GM12878 (cell line): ENCODE results near the gene CAMK2B. TPM values are rescaled to one million over a fixed set of nuclear protein-coding genes. Genes with fewer than 3 reads are reported as not detected.

ENCODE experiments used
- ATAC-seq: fragments of 200-7000 bp; cut with Tn5 transposase; 3 replicates; pipeline ENCODE4 v1.9.1; 2020; ENCODE audit warnings: mild to moderate bottlenecking, moderate library complexity
- BruUV-seq: library from RNA; stranded (reverse); fragments of 400-500 nt; replicated peaks from 2 replicates; lab custom pipeline; 2021; lab: Mats Ljungman, UMichigan
- CTCF ChIA-PET: fragments of 300-600 bp; sonication (Branson Sonifier 250); formaldehyde crosslinking; extraction: SDS; loops from one replicate; lab custom pipeline; 2021; ENCODE audit warnings: inconsistent platforms; lab: Yijun Ruan, JAX
- POLR2A ChIA-PET: fragments of 350-600 bp; formaldehyde crosslinking; extraction: SDS; loops from one replicate; lab custom pipeline; 2021; ENCODE audit warnings: inconsistent platforms; lab: Charles Lee
- RAD21 ChIA-PET: fragments of 300-600 bp; sonication (Branson Sonifier 250); formaldehyde crosslinking; loops from one replicate; lab custom pipeline; 2023; ENCODE audit warnings: antibody characterized with exemption; ENCODE audit not compliant: unreplicated experiment; lab: Charles Lee
- SMC1A ChIA-PET: fragments of 300-600 bp; sonication (Branson Sonifier 250); formaldehyde crosslinking; loops from one replicate; lab custom pipeline; 2023; ENCODE audit not compliant: unreplicated experiment, uncharacterized antibody; lab: Charles Lee
- DNase-seq: peaks from one replicate; pipeline ENCODE4 v3.0.0-alpha.2; 2011; ENCODE audit warnings: low read depth, low spot score
- FAIRE-seq: peaks from 3 replicates; lab custom pipeline; 2011; peaks lifted over from hg19 to GRCh38; lab: Jason Lieb, UNC
- H2AFZ ChIP-seq: 2 replicates; pipeline ENCODE4 v1.6.0; 2011; ENCODE audit warnings: low read depth, low read length, control low read depth; ENCODE audit not compliant: control insufficient read depth
- H3K27ac ChIP-seq: 2 replicates; pipeline ENCODE4 v1.5.1; 2011; ENCODE audit warnings: control low read depth; ENCODE audit not compliant: control insufficient read depth, insufficient read depth
- H3K27me3 ChIP-seq, 2 experiments: replicated peaks in 1 of 2; 2 replicates each; pipeline versions ENCODE4 v1.6.0 to v1.6.1; 2011; ENCODE audit warnings: low read length in 1 of 2; ENCODE audit not compliant: control insufficient read depth in 2 of 2, insufficient read depth in 2 of 2
- H3K36me3 ChIP-seq, 2 experiments: 2 replicates each; pipeline ENCODE4 v1.5.1; 2011; ENCODE audit warnings: low read length in 1 of 2; ENCODE audit not compliant: control insufficient read depth in 2 of 2, insufficient read depth in 2 of 2
- H3K4me1 ChIP-seq: 2 replicates; pipeline ENCODE4 v1.6.1; 2011; ENCODE audit warnings: mild to moderate bottlenecking, low read length, moderate library complexity, mixed read lengths; ENCODE audit not compliant: control insufficient read depth, insufficient read depth
- H3K4me2 ChIP-seq: 2 replicates; pipeline ENCODE4 v1.6.0; 2011; ENCODE audit warnings: control low read depth; ENCODE audit not compliant: control insufficient read depth, insufficient read depth
- H3K4me3 ChIP-seq: fragments of 200-600 bp; sonication (generic); 2 replicates; pipeline ENCODE4 v1.5.1; 2016
- H3K79me2 ChIP-seq: 2 replicates; pipeline ENCODE4 v1.6.0; 2011; ENCODE audit warnings: low read length; ENCODE audit not compliant: control insufficient read depth, insufficient read depth
- H3K9ac ChIP-seq: 2 replicates; pipeline ENCODE4 v1.8.0; 2011; ENCODE audit warnings: low read length, control low read depth, mixed read lengths; ENCODE audit not compliant: control insufficient read depth, insufficient read depth
- H3K9me3 ChIP-seq: replicated peaks from 3 replicates; pipeline ENCODE4 v1.5.1; 2011; ENCODE audit warnings: mild to moderate bottlenecking, low read length; ENCODE audit not compliant: control insufficient read depth, insufficient read depth
- H4K20me1 ChIP-seq: 2 replicates; pipeline ENCODE4 v1.6.0; 2011; ENCODE audit not compliant: control insufficient read depth, insufficient read depth
- RAD21 ChIP-seq: IDR thresholded peaks from 2 replicates; pipeline ENCODE4 v1.6.1; 2011; ENCODE audit warnings: mild to moderate bottlenecking, low read depth, low read length, moderate library complexity; ENCODE audit not compliant: insufficient read depth
- SP1 ChIP-seq: IDR thresholded peaks from one replicate; pipeline ENCODE4 v1.6.1; 2011; ENCODE audit warnings: low read depth, low read length
- ZNF24 ChIP-seq: fragments of 450-650 bp; IDR thresholded peaks from 2 replicates; pipeline ENCODE4 v1.6.1; 2017; ENCODE audit warnings: antibody characterized with exemption, mild to moderate bottlenecking
- WGBS: methylation state at CpG from one replicate; pipeline ENCODE4 v1.1.6; 2016; ENCODE audit warnings: low lambda C conversion rate; ENCODE audit not compliant: insufficient replicate concordance, insufficient coverage; ENCODE audit errors: missing lambda C conversion rate; 5-methylcytosine and 5-hydroxymethylcytosine counted together
- in situ Hi-C: fragments of 300-500 bp; cut with MboI; formaldehyde crosslinking; loops from 9 replicates; pipeline ENCODE4 v1.14.3; 2018; ENCODE audit warnings: mixed read lengths
- intact Hi-C: fragments of 100-400 bp; cut with micrococcal nuclease; formaldehyde crosslinking; loops from one replicate; pipeline ENCODE4 v1.14.2; 2022; ENCODE audit not compliant: unreplicated experiment
- polyA plus RNA-seq, 11 experiments: library from polyadenylated mRNA; depleted of rRNA in 4 of 11; unstranded in 6 of 11; stranded (reverse) in 5 of 11; fragments of >200 nt; fragmentation: Nextera tagmentation in 4 of 11; fragmentation: Illumina TruSeq in 1 of 11; extraction: Ambion mirVana in 4 of 11; extraction: Trizol in 1 of 11; gene quantifications; 1 replicate in 1 of 11; 2 replicates in 10 of 11; pipeline versions ENCODE4 v1.2.1 to v1.2.3, GENCODE V29; 2011 to 2016; ENCODE audit warnings: inconsistent platforms in 2 of 11, missing spikeins in 2 of 11, low read depth in 1 of 11
- total RNA-seq, 4 experiments: library from RNA; depleted of rRNA in 3 of 4; stranded (reverse); fragments of >200 nt in 3 of 4; fragmentation: Illumina TruSeq in 1 of 4; extraction: Trizol in 1 of 4; gene quantifications; 2 replicates each; pipeline versions ENCODE4 v1.2.1 to v1.2.3, GENCODE V29; 2013 to 2021
- TF ChIP-seq, protein P1 (sequence below): fragments of 450-650 bp; formaldehyde crosslinking; IDR thresholded peaks from 2 replicates; pipeline ENCODE4 v1.5.0; 2022; ENCODE audit warnings: mild to moderate bottlenecking, missing genetic modification characterization
- TF ChIP-seq, protein P2 (sequence below): fragments of 450-650 bp; IDR thresholded peaks from 2 replicates; pipeline ENCODE4 v1.6.1; 2017; ENCODE audit warnings: mild to moderate bottlenecking
- TF ChIP-seq, protein P3 (sequence below): fragments of 450-650 bp; IDR thresholded peaks from 2 replicates; pipeline ENCODE4 v1.6.1; 2016; ENCODE audit warnings: mild to moderate bottlenecking, moderate library complexity, borderline replicate concordance
- TF ChIP-seq, protein P4 (sequence below): fragments of 450-650 bp; IDR thresholded peaks from 2 replicates; pipeline ENCODE4 v1.6.1; 2017; ENCODE audit warnings: mild to moderate bottlenecking, moderate library complexity

Gene CAMK2B
- total and polyA plus RNA-seq, 10 of the 15 experiments (the other 5 are each of a cell fraction or from before 2014, with no cell fraction given) = 0.06 to 0.23 (median 0.11) TPM; not detected in 5

DNA sequence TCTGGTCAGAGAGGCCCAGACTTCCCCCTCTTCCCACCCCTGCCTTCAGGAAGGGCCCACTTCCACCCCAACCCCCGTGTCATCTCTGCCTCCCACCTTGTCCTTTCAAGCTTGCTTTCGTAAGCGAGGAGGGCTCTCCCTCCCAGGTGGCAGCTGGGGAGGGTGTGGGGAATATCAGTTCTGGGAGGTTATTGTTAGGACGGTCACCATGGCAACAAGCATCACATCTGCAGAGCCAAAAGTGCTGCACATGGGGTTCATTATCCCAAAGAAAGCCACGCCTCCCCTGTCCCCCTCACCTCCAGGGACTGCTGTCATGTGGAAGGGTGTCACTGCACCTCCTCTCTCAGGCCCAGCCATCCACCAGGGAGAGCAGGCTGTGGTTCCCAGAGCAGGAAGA, 2.6 kb upstream of the CAMK2B start:
- no peak overlapping the region for H3K4me3 ChIP-seq
- no peak overlapping the region for H3K27ac ChIP-seq
- ChIA-PET POLR2A (no interaction called here), RAD21 (no interaction called here), CTCF (no interaction called here), SMC1A (interaction anchor here (0.6 to 1.4 kb wide), 2 partner anchors 31 to 90 kb away, joined by 3 read pairs; no protein-coding TSS in a partner anchor)
- intact Hi-C loops (no loop called here), in situ Hi-C loops (no loop called here)
- H3K4me1 ChIP-seq = no peaks in the 10 kb centered on the region
- H2AFZ ChIP-seq = no peak overlapping the region
- H3K27me3 ChIP-seq = peaks cover 3 to 7% of the 10 kb centered on the region in 2 experiments; a peak in 3 of 4 replicates
- FAIRE-seq = no peak
- H3K79me2 ChIP-seq = no peaks in the 10 kb centered on the region
- H3K4me2 ChIP-seq = no peak overlapping the region
- H3K9me3 ChIP-seq = no peaks in the 10 kb centered on the region
- no peak for ATAC-seq
- no TSS peak for BruUV-seq
- no peak overlapping the region for H3K9ac ChIP-seq
- 72% methylated on average over 4 of the region's 5 CpGs for WGBS
- no peaks in the 10 kb centered on the region for H4K20me1 ChIP-seq
- no peaks in the 10 kb centered on the region for H3K36me3 ChIP-seq
- no peak for DNase-seq
- TF ChIP-seq, protein P1, sequence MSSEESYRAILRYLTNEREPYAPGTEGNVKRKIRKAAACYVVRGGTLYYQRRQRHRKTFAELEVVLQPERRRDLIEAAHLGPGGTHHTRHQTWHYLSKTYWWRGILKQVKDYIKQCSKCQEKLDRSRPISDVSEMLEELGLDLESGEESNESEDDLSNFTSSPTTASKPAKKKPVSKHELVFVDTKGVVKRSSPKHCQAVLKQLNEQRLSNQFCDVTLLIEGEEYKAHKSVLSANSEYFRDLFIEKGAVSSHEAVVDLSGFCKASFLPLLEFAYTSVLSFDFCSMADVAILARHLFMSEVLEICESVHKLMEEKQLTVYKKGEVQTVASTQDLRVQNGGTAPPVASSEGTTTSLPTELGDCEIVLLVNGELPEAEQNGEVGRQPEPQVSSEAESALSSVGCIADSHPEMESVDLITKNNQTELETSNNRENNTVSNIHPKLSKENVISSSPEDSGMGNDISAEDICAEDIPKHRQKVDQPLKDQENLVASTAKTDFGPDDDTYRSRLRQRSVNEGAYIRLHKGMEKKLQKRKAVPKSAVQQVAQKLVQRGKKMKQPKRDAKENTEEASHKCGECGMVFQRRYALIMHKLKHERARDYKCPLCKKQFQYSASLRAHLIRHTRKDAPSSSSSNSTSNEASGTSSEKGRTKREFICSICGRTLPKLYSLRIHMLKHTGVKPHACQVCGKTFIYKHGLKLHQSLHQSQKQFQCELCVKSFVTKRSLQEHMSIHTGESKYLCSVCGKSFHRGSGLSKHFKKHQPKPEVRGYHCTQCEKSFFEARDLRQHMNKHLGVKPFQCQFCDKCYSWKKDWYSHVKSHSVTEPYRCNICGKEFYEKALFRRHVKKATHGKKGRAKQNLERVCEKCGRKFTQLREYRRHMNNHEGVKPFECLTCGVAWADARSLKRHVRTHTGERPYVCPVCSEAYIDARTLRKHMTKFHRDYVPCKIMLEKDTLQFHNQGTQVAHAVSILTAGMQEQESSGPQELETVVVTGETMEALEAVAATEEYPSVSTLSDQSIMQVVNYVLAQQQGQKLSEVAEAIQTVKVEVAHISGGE (CRISPR knock-in tag) = no peak
- no peak for TF ChIP-seq RAD21
- no peak for TF ChIP-seq ZNF24
- no peak for TF ChIP-seq SP1
- TF ChIP-seq, protein P2, sequence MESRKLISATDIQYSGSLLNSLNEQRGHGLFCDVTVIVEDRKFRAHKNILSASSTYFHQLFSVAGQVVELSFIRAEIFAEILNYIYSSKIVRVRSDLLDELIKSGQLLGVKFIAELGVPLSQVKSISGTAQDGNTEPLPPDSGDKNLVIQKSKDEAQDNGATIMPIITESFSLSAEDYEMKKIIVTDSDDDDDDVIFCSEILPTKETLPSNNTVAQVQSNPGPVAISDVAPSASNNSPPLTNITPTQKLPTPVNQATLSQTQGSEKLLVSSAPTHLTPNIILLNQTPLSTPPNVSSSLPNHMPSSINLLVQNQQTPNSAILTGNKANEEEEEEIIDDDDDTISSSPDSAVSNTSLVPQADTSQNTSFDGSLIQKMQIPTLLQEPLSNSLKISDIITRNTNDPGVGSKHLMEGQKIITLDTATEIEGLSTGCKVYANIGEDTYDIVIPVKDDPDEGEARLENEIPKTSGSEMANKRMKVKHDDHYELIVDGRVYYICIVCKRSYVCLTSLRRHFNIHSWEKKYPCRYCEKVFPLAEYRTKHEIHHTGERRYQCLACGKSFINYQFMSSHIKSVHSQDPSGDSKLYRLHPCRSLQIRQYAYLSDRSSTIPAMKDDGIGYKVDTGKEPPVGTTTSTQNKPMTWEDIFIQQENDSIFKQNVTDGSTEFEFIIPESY = no peak
- TF ChIP-seq, protein P3, sequence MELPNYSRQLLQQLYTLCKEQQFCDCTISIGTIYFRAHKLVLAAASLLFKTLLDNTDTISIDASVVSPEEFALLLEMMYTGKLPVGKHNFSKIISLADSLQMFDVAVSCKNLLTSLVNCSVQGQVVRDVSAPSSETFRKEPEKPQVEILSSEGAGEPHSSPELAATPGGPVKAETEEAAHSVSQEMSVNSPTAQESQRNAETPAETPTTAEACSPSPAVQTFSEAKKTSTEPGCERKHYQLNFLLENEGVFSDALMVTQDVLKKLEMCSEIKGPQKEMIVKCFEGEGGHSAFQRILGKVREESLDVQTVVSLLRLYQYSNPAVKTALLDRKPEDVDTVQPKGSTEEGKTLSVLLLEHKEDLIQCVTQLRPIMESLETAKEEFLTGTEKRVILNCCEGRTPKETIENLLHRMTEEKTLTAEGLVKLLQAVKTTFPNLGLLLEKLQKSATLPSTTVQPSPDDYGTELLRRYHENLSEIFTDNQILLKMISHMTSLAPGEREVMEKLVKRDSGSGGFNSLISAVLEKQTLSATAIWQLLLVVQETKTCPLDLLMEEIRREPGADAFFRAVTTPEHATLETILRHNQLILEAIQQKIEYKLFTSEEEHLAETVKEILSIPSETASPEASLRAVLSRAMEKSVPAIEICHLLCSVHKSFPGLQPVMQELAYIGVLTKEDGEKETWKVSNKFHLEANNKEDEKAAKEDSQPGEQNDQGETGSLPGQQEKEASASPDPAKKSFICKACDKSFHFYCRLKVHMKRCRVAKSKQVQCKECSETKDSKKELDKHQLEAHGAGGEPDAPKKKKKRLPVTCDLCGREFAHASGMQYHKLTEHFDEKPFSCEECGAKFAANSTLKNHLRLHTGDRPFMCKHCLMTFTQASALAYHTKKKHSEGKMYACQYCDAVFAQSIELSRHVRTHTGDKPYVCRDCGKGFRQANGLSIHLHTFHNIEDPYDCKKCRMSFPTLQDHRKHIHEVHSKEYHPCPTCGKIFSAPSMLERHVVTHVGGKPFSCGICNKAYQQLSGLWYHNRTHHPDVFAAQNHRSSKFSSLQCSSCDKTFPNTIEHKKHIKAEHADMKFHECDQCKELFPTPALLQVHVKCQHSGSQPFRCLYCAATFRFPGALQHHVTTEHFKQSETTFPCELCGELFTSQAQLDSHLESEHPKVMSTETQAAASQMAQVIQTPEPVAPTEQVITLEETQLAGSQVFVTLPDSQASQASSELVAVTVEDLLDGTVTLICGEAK = no peak
- TF ChIP-seq, protein P4, sequence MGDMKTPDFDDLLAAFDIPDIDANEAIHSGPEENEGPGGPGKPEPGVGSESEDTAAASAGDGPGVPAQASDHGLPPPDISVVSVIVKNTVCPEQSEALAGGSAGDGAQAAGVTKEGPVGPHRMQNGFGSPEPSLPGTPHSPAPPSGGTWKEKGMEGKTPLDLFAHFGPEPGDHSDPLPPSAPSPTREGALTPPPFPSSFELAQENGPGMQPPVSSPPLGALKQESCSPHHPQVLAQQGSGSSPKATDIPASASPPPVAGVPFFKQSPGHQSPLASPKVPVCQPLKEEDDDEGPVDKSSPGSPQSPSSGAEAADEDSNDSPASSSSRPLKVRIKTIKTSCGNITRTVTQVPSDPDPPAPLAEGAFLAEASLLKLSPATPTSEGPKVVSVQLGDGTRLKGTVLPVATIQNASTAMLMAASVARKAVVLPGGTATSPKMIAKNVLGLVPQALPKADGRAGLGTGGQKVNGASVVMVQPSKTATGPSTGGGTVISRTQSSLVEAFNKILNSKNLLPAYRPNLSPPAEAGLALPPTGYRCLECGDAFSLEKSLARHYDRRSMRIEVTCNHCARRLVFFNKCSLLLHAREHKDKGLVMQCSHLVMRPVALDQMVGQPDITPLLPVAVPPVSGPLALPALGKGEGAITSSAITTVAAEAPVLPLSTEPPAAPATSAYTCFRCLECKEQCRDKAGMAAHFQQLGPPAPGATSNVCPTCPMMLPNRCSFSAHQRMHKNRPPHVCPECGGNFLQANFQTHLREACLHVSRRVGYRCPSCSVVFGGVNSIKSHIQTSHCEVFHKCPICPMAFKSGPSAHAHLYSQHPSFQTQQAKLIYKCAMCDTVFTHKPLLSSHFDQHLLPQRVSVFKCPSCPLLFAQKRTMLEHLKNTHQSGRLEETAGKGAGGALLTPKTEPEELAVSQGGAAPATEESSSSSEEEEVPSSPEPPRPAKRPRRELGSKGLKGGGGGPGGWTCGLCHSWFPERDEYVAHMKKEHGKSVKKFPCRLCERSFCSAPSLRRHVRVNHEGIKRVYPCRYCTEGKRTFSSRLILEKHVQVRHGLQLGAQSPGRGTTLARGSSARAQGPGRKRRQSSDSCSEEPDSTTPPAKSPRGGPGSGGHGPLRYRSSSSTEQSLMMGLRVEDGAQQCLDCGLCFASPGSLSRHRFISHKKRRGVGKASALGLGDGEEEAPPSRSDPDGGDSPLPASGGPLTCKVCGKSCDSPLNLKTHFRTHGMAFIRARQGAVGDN = no peak
